ENCODE results near the gene TMEM236.

DNA sequence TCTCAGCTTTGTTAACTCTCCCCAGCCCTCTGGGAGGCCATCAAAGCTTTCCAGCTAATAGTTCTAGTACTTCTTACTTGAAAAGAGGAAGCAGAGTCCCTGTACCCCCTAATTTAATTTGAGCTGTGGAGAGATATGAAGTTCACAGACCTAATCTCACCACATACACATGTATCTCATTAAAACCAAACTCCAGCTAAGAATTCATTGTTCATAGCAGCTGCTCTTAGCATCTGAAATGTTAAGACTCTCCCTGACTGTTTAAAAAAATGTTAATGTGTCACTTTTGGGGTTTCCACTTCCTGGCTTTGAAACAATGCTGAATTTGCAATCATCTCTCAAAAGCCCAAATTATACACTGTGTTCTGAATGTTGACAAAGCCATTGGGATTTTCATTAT lies 41.0 kb downstream of the TMEM236 start:
- TF ChIP-seq, protein P1, sequence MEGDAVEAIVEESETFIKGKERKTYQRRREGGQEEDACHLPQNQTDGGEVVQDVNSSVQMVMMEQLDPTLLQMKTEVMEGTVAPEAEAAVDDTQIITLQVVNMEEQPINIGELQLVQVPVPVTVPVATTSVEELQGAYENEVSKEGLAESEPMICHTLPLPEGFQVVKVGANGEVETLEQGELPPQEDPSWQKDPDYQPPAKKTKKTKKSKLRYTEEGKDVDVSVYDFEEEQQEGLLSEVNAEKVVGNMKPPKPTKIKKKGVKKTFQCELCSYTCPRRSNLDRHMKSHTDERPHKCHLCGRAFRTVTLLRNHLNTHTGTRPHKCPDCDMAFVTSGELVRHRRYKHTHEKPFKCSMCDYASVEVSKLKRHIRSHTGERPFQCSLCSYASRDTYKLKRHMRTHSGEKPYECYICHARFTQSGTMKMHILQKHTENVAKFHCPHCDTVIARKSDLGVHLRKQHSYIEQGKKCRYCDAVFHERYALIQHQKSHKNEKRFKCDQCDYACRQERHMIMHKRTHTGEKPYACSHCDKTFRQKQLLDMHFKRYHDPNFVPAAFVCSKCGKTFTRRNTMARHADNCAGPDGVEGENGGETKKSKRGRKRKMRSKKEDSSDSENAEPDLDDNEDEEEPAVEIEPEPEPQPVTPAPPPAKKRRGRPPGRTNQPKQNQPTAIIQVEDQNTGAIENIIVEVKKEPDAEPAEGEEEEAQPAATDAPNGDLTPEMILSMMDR (IDR thresholded peaks at IDR 0.05), result no peak
- TF ChIP-seq POLR2A (IDR thresholded peaks at IDR 0.05; ENCODE audit: low read depth) (no peak), EP300 (IDR thresholded peaks at IDR 0.05) (no peak)
